Measurements from ENCODE around the gene PTPRCAP.

PTPRCAP gene

GRCh38 chr11:67405688-67406339 lies 31.7 kb downstream of the PTPRCAP start:
- no peak for TF ChIP-seq CTCF (IDR thresholded peaks at IDR 0.05; ENCODE audit: borderline replicate concordance, insufficient read depth, low read depth, low read length)
- H3K4me3 ChIP-seq (ENCODE audit: low read depth, low read length): no peak overlapping the region

DNA sequence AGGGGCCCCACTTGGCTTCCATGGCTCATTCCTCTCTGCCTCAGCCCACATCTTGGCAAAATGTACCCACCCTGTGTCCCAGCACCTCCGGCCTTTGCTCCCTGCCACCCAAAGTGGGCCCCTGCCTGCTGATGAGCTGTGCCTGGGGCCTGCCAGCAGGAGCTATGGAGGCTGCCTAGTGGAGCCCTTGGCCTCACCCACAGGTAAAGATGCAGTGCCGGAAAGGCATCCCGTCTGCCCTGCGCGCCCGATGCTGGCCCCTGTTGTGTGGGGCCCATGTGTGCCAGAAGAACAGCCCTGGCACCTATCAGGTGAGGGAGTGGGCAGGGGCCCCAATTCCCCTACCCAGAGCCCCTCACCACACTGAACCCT lies 32.3 kb downstream of the PTPRCAP start:
- no peak for TF ChIP-seq CTCF (IDR thresholded peaks at IDR 0.05; ENCODE audit: borderline replicate concordance, insufficient read depth, low read depth, low read length)
- H3K4me3 ChIP-seq (ENCODE audit: low read depth, low read length): peak overlapping the region; percentile 58

GRCh38 chr11:67404515-67405195 lies 32.8 kb downstream of the PTPRCAP start:
- TF ChIP-seq CTCF (IDR thresholded peaks at IDR 0.05; ENCODE audit: borderline replicate concordance, insufficient read depth, low read depth, low read length): no peak
- H3K4me3 ChIP-seq (ENCODE audit: low read depth, low read length): peak overlapping the region; percentile 58

DNA sequence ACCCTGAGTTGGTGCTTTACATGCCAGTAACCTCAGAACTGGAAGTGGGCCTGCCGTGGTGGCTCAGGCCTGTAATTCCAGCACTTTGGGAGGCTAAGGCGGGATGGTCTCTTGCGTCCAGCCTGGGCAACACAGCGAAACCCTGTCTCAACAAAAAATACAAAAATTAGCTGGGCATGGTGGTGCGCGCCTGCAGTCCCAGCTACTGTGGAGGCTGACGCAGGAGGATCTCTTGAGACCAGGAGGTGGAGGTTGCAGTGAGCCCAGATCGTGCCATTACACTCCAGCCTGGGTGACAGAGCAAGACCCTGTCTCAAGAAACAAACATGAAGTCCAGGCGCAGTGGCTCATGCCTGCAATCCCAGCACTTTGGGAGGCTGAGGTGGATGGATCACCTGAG lies 34.4 kb downstream of the PTPRCAP start:
- peak overlapping the region; percentile 58 for H3K4me3 ChIP-seq (ENCODE audit: low read depth, low read length)

DNA sequence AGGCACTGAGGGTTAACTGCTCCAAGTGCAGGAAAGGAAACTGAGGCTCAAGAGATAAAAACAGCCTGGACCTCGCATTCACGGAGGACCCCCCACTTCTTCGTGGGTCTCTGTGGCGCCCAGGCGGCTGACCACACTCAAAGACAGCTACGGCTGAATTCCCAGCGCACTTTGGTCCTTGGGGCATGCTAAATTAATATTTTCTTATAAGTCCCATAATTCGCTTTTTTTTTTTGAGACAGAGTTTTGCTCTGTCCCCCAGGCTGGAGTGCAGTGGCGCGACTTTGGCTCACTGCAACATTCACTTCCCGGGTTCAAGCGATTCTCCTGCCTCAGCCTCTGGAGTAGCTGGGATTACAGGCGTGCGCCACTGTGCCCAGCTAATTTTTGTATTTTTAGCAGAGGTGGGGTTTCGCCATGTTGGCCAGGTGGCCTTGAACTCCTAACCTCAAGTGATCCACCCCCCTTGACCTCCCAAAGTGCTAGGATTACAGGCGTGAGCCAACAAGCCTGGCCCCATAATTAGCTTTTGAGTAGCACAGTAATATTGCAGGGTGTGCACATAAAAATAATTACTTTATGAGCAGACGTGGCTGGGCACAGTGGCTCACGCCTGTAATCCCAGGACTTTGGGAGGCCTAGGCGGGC lies 35.2 kb downstream of the PTPRCAP start:
- H3K4me3 ChIP-seq (ENCODE audit: low read depth, low read length): peak overlapping the region; percentile 46

DNA sequence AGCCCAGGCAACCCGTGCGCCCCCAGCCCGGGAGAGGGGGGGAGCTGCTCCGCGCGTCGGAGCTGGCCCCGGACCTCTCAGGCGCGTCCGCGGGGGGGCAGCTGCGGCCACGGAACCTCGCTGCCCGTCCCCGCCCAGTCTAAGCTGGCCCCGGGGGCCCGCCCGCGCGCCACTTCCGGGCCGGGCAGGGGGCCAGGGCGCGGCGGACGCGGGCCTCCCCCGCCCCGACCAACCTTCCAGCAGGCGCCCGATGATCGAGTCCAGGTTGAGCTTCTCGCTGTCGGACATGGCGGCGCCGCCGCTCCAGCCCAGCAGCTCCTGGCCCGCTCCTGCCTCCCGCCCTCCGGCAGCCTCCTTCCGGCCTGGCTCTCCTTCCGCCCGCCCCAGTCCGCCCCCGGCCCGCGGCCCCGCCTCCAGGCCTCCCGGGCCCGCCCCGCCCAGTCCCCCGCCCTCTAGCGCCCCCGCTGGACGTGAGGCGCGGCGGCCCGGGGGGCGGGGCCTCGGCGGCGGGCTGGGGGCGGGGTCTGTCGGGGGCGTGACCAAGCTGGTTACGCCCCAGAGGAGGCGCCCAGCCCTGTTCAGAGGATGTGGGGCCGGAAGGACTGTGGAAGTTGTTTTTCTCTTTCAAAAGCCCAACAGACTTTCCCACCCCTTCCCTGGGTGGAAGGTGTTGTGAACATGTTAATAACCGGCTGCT lies 35.8 kb downstream of the PTPRCAP start, which contains the start of gene PPP1CA:
Gene PPP1CA, minus strand, starts transcription at position 364 of the 697 bp plus-strand sequence. Its CDS starts 76 bp downstream, at position 288.
- H3K4me3 ChIP-seq (ENCODE audit: low read depth, low read length): peak within 1 kb of the TSS; percentile 81
- TF ChIP-seq CTCF (IDR thresholded peaks at IDR 0.05; ENCODE audit: borderline replicate concordance, insufficient read depth, low read depth, low read length): peak; percentile 39; the same call in 1 of the 2 replicates

- no peak for TF ChIP-seq CTCF (IDR thresholded peaks at IDR 0.05; ENCODE audit: borderline replicate concordance, insufficient read depth, low read depth, low read length)
- H3K4me3 ChIP-seq (ENCODE audit: low read depth, low read length): peak overlapping the region; percentile 81
These were observed 36.5 kb downstream of the PTPRCAP start for GRCh38 chr11:67400942-67401494.
